NCI-H1417 treated with DMSO at 0.1 percent for 48 hours (cell line): ENCODE results near the gene NAALADL2.
"Not testable (repeated sequence)": the region's sequence is repeated elsewhere in the genome, so short reads cannot be mapped to it uniquely, and the experiment has no call there.

Source experiments
- DNase-seq: peaks from one replicate; lab custom pipeline; 2025; lab: John Stamatoyannopoulos, UW

NAALADL2 gene

GRCh38 chr3:175422744-175423143 lies 563.6 kb downstream of the NAALADL2 start:
- DNase-seq: no peak

- not testable (repeated sequence) for DNase-seq
Observed at GRCh38 chr3:175423848-175424247, 564.7 kb downstream of the NAALADL2 start.

- no peak for DNase-seq
Observed at GRCh38 chr3:175426805-175427204, 567.7 kb downstream of the NAALADL2 start.

GRCh38 chr3:175428466-175428865 lies 569.3 kb downstream of the NAALADL2 start:
- DNase-seq: no peak

- no peak for DNase-seq
Observed at GRCh38 chr3:175430983-175431773, 572.0 kb downstream of the NAALADL2 start.

- no peak for DNase-seq
Observed at GRCh38 chr3:175432376-175433025, 573.4 kb downstream of the NAALADL2 start.

GRCh38 chr3:175433026-175433674 lies 574.0 kb downstream of the NAALADL2 start:
- no peak for DNase-seq

- no peak for DNase-seq
Observed at GRCh38 chr3:175434561-175434960, 575.4 kb downstream of the NAALADL2 start.

- DNase-seq: no peak
Observed at GRCh38 chr3:175443682-175444081, 584.5 kb downstream of the NAALADL2 start.

- no peak for DNase-seq
Observed at GRCh38 chr3:175445741-175446140, 586.6 kb downstream of the NAALADL2 start.

- no peak for DNase-seq
Observed at GRCh38 chr3:175447521-175447920, 588.4 kb downstream of the NAALADL2 start.

GRCh38 chr3:175453361-175453760 lies 594.2 kb downstream of the NAALADL2 start:
- DNase-seq: no peak

GRCh38 chr3:175456466-175456865 lies 597.3 kb downstream of the NAALADL2 start:
- DNase-seq: no peak

GRCh38 chr3:175457301-175457700 lies 598.2 kb downstream of the NAALADL2 start:
- no peak for DNase-seq

- DNase-seq: not testable (repeated sequence)
Observed at GRCh38 chr3:175460849-175461399, 601.8 kb downstream of the NAALADL2 start.

- DNase-seq: no peak
Observed at GRCh38 chr3:175464362-175464761, 605.2 kb downstream of the NAALADL2 start.

GRCh38 chr3:175469124-175469523 lies 610.0 kb downstream of the NAALADL2 start:
- DNase-seq: no peak

- no peak for DNase-seq
Observed at GRCh38 chr3:175475765-175476164, 616.6 kb downstream of the NAALADL2 start.

GRCh38 chr3:175476489-175476888 lies 617.4 kb downstream of the NAALADL2 start:
- DNase-seq: no peak

GRCh38 chr3:175477651-175478224 lies 618.6 kb downstream of the NAALADL2 start:
- DNase-seq: no peak

GRCh38 chr3:175478301-175478700 lies 619.2 kb downstream of the NAALADL2 start:
- DNase-seq: no peak

- DNase-seq: no peak
Observed at GRCh38 chr3:175479175-175479574, 620.0 kb downstream of the NAALADL2 start.
